Embryonic facial prominence (tissue), 1 donor: ENCODE results near the gene SLC35G2.
"Not testable (repeated sequence)": the region's sequence is repeated elsewhere in the genome, so short reads cannot be mapped to it uniquely, and the experiment has no call there.

Source experiments
- DNase-seq: peaks from one replicate; pipeline ENCODE4 v3.0.0-alpha.2; 2016; ENCODE audit errors: extremely low spot score

Gene SLC35G2

GRCh38 chr3:136885357-136886213, 66.7 kb downstream of the SLC35G2 start:
- no peak for DNase-seq

GRCh38 chr3:136889947-136890346, 71.0 kb downstream of the SLC35G2 start:
- no peak for DNase-seq

- DNase-seq: no peak
Measured at GRCh38 chr3:136891934-136892855, 73.3 kb downstream of the SLC35G2 start.

GRCh38 chr3:136893848-136894443, 75.0 kb downstream of the SLC35G2 start:
- DNase-seq: no peak

GRCh38 chr3:136897171-136897570, 78.2 kb downstream of the SLC35G2 start:
- DNase-seq: not testable (repeated sequence)

GRCh38 chr3:136898549-136898948, 79.6 kb downstream of the SLC35G2 start:
- no peak for DNase-seq

GRCh38 chr3:136898954-136899353, 80.0 kb downstream of the SLC35G2 start:
- no peak for DNase-seq

GRCh38 chr3:136899622-136900158, 80.8 kb downstream of the SLC35G2 start:
- no peak for DNase-seq

- not testable (repeated sequence) for DNase-seq
Measured at GRCh38 chr3:136900694-136901093, 81.8 kb downstream of the SLC35G2 start.

- DNase-seq: no peak
Measured at GRCh38 chr3:136901391-136901790, 82.5 kb downstream of the SLC35G2 start.

GRCh38 chr3:136902530-136902929, 83.6 kb downstream of the SLC35G2 start:
- DNase-seq: not testable (repeated sequence)

- DNase-seq: no peak
Measured at GRCh38 chr3:136903899-136904298, 85.0 kb downstream of the SLC35G2 start.

GRCh38 chr3:136904746-136905145, 85.8 kb downstream of the SLC35G2 start:
- DNase-seq: no peak
